Activated B cell treated with CpG ODN at 0.5 μM for 24 hours (primary cell): Measurements from ENCODE around the gene ASPG. TPM values are rescaled to one million over a fixed set of nuclear protein-coding genes. Genes with fewer than 3 reads are reported as not detected.
A peak's percentile ranks its signal among the peaks of the same experiment; 100 is the strongest.

Source experiments
- ATAC-seq: fragments of 200-7000 bp; cut with Tn5 transposase; one replicate; pipeline ENCODE4 v1.10.0; 2021; ENCODE audit warnings: low read depth, mild to moderate bottlenecking, moderate library complexity
- CTCF ChIA-PET: fragments of 350-600 bp; sonication (Branson Sonifier 250); formaldehyde crosslinking; loops from one replicate; lab custom pipeline; 2021; ENCODE audit warnings: antibody characterized with exemption; lab: Charles Lee
- POLR2A ChIA-PET: fragments of 350-600 bp; sonication (Branson Sonifier 250); formaldehyde crosslinking; loops from one replicate; lab custom pipeline; 2021; ENCODE audit warnings: antibody characterized with exemption; lab: Charles Lee
- DNase-seq: peaks from one replicate; pipeline ENCODE4 v3.0.0; 2022
- H3K27ac Mint-ChIP-seq: one replicate; pipeline ENCODE4 v1.8.0; 2020; ENCODE audit warnings: mixed read lengths
- H3K27me3 Mint-ChIP-seq: one replicate; pipeline ENCODE4 v1.8.0; 2021; ENCODE audit warnings: mixed read lengths
- H3K36me3 Mint-ChIP-seq: one replicate; pipeline ENCODE4 v1.8.0; 2021; ENCODE audit warnings: low read depth, mixed read lengths
- H3K4me1 Mint-ChIP-seq: one replicate; pipeline ENCODE4 v1.8.0; 2021; ENCODE audit warnings: mixed read lengths
- H3K4me3 Mint-ChIP-seq: one replicate; pipeline ENCODE4 v1.8.0; 2020; ENCODE audit warnings: mild to moderate bottlenecking, mixed read lengths
- H3K9me3 Mint-ChIP-seq: one replicate; pipeline ENCODE4 v1.8.0; 2020; ENCODE audit warnings: mixed read lengths
- CTCF ChIP-seq: fragments of 200-600 bp; IDR thresholded peaks from one replicate; pipeline ENCODE4 v1.8.0; 2022; ENCODE audit warnings: antibody characterized with exemption, mild to moderate bottlenecking
- intact Hi-C: fragments of 100-400 bp; cut with micrococcal nuclease; formaldehyde crosslinking; loops from one replicate; pipeline ENCODE4 v1.15.1; 2024
- total RNA-seq: library from RNA; stranded (reverse); gene quantifications from 2 replicates; pipeline ENCODE4 v1.2.3, GENCODE V29; 2022

Gene ASPG
- total RNA-seq, 1 donor from 2014 or later = not detected

- H3K36me3 Mint-ChIP-seq = no peaks in the 10 kb centered on the region
- H3K27me3 Mint-ChIP-seq = peaks cover 18% of the 10 kb centered on the region
- H3K4me3 Mint-ChIP-seq = no peak overlapping the region
- peaks cover 11% of the 10 kb centered on the region for H3K9me3 Mint-ChIP-seq
- H3K27ac Mint-ChIP-seq = no peak overlapping the region
- intact Hi-C loops = no loop called here
- no peak for TF ChIP-seq CTCF
- ChIA-PET POLR2A (no interaction called here), CTCF (no interaction called here)
- DNase-seq = no peak
- no peak for ATAC-seq
- peaks cover 9% of the 10 kb centered on the region for H3K4me1 Mint-ChIP-seq
Observed at GRCh38 chr14:104073764-104074163, 11.7 kb upstream of the ASPG start.

GRCh38 chr14:104075530-104076151 lies 9.9 kb upstream of the ASPG start:
- peaks cover 9% of the 10 kb centered on the region for H3K4me1 Mint-ChIP-seq
- ATAC-seq (no peak), DNase-seq (no peak)
- no peak for TF ChIP-seq CTCF
- H3K4me3 Mint-ChIP-seq = no peak overlapping the region
- ChIA-PET POLR2A (no interaction called here), CTCF (interaction anchor here (1.3 to 3.1 kb wide), 2 partner anchors 12 to 488 kb away, joined by 4 to 8 read pairs; no protein-coding TSS in a partner anchor)
- peaks cover 14% of the 10 kb centered on the region for H3K27me3 Mint-ChIP-seq
- no peaks in the 10 kb centered on the region for H3K36me3 Mint-ChIP-seq
- H3K9me3 Mint-ChIP-seq = peaks cover 11% of the 10 kb centered on the region
- intact Hi-C loops = no loop called here
- no peak overlapping the region for H3K27ac Mint-ChIP-seq

GRCh38 chr14:104076743-104077142 lies 8.8 kb upstream of the ASPG start:
- Mint-ChIP-seq H3K9me3 (peaks cover 11% of the 10 kb centered on the region), H3K4me3 (no peak overlapping the region), H3K4me1 (peaks cover 9% of the 10 kb centered on the region), H3K27ac (no peak overlapping the region), H3K27me3 (peaks cover 14% of the 10 kb centered on the region), H3K36me3 (no peaks in the 10 kb centered on the region)
- ChIA-PET POLR2A (no interaction called here), CTCF (interaction anchor here (2.1 to 3.1 kb wide), 2 partner anchors 11 to 487 kb away, joined by 8 to 19 read pairs; no protein-coding TSS in a partner anchor)
- intact Hi-C loops = no loop called here
- ATAC-seq (no peak), DNase-seq (no peak)
- TF ChIP-seq CTCF = no peak

GRCh38 chr14:104078031-104078455 lies 7.5 kb upstream of the ASPG start:
- intact Hi-C loops = loop anchor here (1.0 kb wide), 4 partner anchors 53 to 630 kb away; no protein-coding TSS in a partner anchor
- peak overlapping the region; percentile 55 for H3K27ac Mint-ChIP-seq
- peaks cover 20% of the 10 kb centered on the region for H3K27me3 Mint-ChIP-seq
- ChIA-PET POLR2A (no interaction called here), CTCF (interaction anchor here (0.6 to 3.1 kb wide), 13 partner anchors 10 to 562 kb away, joined by 3 to 19 read pairs (median 3); no protein-coding TSS in a partner anchor)
- DNase-seq = peak; percentile 75
- H3K4me1 Mint-ChIP-seq = peaks cover 9% of the 10 kb centered on the region
- no peak overlapping the region for H3K4me3 Mint-ChIP-seq
- H3K9me3 Mint-ChIP-seq = peaks cover 6% of the 10 kb centered on the region
- no peaks in the 10 kb centered on the region for H3K36me3 Mint-ChIP-seq
- peak; percentile 99 for ATAC-seq
- TF ChIP-seq CTCF = peak; percentile 84

- no peak overlapping the region for H3K4me3 Mint-ChIP-seq
- H3K9me3 Mint-ChIP-seq = no peaks in the 10 kb centered on the region
- no peaks in the 10 kb centered on the region for H3K36me3 Mint-ChIP-seq
- peaks cover 9% of the 10 kb centered on the region for H3K4me1 Mint-ChIP-seq
- ChIA-PET CTCF (no interaction called here), POLR2A (no interaction called here)
- ATAC-seq = no peak
- no peak for DNase-seq
- peaks cover 24% of the 10 kb centered on the region for H3K27me3 Mint-ChIP-seq
- TF ChIP-seq CTCF = no peak
- intact Hi-C loops = no loop called here
- H3K27ac Mint-ChIP-seq = no peak overlapping the region
Observed at GRCh38 chr14:104080376-104081260, 4.9 kb upstream of the ASPG start.
